ENCODE data around the gene OS9.
"Not testable (repeated sequence)": the region's sequence is repeated elsewhere in the genome, so short reads cannot be mapped to it uniquely, and the experiment has no call there.

OS9 gene, protein sequence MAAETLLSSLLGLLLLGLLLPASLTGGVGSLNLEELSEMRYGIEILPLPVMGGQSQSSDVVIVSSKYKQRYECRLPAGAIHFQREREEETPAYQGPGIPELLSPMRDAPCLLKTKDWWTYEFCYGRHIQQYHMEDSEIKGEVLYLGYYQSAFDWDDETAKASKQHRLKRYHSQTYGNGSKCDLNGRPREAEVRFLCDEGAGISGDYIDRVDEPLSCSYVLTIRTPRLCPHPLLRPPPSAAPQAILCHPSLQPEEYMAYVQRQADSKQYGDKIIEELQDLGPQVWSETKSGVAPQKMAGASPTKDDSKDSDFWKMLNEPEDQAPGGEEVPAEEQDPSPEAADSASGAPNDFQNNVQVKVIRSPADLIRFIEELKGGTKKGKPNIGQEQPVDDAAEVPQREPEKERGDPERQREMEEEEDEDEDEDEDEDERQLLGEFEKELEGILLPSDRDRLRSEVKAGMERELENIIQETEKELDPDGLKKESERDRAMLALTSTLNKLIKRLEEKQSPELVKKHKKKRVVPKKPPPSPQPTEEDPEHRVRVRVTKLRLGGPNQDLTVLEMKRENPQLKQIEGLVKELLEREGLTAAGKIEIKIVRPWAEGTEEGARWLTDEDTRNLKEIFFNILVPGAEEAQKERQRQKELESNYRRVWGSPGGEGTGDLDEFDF

DNA sequence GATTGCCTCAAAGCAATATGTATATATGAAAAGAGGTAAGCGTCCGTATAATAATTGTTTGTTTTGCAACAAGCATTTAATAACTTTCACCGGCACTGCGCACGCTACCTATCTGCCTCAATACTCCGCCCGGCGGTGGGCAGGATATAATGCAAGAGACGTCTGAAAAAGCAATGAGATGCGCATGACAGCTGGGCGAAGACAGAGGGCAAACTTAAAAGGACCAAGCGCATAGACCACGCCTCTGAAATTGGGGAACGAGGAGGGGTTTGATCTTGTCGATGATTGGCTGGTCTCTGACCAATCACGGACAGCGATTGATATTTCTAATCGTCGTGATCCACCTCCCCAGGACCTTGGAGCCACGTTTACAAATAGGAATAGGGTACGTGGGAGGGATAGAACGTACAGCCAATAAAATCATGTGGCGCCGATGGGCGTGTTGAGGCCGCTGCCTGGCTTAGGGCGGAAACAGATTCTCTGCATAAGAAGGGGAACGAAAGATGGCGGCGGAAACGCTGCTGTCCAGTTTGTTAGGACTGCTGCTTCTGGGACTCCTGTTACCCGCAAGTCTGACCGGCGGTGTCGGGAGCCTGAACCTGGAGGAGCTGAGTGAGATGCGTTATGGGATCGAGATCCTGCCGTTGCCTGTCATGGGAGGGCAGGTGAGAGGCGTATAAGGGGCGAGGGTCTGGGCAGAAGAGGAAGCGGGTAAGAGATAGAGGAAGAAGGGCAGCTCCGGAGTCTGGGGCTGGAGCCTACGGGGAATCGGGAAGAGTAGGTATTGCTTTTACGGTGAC is at the start of gene OS9:
TSS of gene OS9 (plus strand) at position 474 of the 800 bp plus-strand sequence. CDS start at position 504, 30 bp downstream.
- peak; percentile 99 for DNase-seq (ENCODE audit: low read depth)

DNA sequence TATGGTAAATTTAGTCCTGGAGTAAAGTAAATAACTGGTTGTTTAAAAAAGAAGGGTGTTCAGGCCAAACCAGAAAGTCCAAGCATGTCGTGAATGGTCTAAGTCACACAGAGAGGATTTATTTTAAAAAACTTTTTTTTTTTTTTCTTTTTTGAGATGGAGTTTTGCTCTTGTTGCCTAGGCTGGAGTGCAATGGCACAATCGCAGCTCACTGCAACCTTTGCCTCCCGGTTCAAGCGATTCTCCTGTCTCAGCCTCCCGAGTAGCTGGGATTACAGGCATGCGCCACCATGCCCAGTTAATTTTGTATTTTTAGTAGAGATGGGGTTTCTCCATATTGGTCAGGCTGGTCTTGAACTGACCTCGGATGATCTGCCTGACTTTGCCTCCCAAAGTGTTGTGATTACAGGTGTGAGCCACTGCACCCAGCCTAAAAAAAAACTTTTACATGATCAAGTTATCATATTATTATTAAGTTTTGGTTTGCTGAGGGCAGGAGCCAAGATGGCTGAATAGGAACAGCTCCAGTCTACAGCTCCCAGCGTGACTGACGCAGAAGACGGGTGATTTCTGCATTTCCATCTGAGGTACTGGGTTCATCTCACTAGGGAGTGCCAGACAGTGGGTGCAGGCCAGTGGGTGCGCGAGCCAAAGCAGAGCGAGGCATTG is 47.8 kb upstream of the OS9 start:
- DNase-seq (ENCODE audit: low read depth): not testable (repeated sequence)

DNA sequence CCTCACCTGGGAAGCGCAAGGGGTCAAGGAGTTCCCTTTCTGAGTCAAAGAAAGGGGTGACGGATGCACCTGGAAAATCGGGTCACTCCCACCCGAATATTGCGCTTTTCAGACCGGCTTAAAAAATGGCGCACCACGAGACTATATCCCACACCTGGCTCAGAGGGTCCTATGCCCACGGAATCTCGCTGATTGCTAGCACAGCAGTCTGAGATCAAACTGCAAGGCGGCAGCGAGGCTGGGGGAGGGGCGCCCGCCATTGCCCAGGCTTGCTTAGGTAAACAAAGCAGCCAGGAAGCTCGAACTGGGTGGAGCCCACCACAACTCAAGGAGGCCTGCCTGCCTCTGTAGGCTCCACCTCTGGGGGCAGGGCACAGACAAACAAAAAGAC is 47.3 kb upstream of the OS9 start:
- not testable (repeated sequence) for DNase-seq (ENCODE audit: low read depth)

DNA sequence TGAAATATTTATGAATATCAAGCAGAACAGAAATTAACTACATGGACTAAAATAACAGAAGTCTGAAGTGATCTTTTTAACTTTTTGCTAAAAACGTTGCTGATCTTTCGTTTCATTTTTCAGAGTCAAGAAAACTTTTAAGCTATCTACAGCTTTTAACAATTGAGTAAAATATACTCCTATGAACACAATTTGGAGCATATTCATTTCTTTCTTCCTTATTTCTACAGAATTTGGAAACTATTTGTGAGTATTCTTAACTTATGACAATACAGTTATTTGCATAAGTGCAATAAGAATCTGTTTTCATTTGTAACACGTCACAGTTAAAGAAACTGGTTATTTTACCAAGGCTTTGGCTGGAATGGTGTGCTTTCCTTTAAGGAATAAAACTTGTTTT is 39.9 kb upstream of the OS9 start:
- no peak for DNase-seq (ENCODE audit: low read depth)

DNA sequence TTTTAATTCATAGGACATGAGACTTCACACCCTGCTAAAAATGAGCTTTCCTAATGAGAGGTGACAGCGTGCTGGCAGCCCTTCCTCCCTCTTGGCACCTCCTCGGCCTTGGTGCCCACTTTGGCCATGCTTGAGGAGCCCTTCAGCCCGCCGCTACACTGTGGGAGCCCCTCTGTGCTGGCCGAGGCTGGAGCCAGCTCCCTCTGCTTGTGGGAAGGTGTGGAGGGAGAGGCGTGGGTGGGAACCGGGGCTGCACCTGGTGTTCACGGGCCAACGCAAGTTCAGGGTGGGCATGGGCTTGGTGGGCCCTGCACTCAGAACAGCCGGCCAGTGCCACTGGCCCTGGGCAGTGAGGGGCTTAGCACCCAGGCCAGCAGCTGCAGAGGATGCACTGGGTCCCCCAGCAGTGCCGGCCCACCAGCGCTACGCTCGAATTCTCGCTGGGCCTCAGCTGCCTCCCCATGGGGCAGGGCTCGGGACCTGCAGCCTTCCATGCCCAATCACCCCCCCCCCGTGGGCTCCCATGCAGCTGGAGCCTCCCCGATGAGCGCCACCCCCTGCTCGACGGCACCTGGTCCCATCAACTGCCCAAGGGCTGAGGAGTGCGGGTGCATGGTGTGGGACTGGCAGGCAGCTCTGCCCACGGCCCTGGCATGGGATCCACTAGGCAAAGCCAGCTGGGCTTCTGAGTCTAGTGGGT is 38.2 kb upstream of the OS9 start:
- no peak for DNase-seq (ENCODE audit: low read depth)

DNA sequence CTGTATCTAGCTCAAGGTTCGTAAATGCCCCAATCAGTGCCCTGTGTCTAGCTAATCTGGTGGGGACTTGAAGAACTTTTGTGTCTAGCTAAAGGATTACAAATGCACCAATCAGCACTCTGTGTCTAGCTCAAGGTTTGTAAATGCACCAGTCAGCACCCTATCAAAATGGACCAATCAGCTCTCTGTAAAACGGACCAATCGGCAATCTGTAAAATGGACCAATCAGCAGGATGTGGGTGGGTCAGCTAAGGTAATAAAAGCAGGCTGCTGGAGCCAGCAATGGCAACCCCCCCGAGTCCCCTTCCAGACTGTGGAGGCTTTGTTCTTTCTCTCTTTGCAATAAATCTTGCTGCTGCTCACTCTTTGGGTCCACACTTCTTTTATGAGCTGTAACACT is 37.5 kb upstream of the OS9 start:
- DNase-seq (ENCODE audit: low read depth): not testable (repeated sequence)

DNA sequence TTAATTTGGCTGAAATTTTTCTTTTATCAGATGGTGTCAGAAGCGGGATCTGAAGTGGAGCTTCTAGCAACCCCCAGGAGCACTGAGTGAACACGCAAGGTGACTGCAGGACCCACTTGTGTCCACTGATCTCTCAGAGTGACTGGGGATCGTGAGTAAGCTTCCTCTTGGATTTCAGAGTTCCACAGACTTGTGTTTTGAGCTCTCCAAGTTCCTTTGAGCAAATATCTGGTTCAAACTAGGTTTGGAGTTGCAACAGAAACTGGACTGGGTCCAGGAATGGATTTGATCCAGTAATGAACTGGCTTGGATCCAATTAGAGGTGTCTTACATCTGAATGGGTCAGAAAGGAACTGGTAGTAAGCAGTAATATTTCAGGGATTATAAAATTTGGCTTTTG is 36.2 kb upstream of the OS9 start:
- DNase-seq (ENCODE audit: low read depth): peak; percentile 11

DNA sequence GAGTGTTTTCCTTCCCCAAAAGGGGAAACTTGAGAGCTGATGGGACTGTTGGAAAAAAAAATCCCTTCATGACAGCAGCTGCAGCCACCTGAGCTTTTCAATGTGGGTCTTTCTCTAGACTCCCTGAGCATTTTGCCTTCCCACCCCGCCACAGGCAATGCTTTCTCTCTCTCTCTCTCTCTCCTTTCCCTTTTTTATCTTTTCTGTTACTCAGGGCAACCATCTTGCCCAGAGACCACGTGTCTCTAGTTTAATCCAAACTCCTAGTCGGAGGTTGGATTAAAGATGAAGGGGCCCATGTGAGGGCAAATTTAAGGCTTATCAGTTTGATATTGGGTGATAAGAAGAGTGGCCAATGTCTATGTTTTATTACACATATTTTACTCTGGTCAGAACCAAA is 35.0 kb upstream of the OS9 start:
- no peak for DNase-seq (ENCODE audit: low read depth)

DNA sequence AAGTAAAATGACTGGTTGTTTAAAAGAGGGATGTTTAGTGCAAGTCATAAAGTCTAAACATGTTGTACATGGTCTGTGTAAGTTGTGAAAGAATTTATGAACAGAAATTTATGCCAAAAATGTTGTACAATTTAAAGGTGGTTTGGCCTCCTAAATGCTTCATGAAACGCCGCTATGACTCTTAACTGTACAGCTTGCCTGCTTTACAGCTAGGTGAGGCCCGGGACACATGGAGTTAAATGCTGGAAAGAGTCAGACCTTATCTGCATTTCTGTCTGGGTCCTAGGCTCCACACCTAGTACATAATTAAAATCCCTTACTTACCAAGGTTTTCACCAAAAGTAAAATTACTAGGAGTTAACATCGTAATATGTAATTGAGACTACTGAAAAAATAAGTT is 32.6 kb upstream of the OS9 start:
- no peak for DNase-seq (ENCODE audit: low read depth)

DNA sequence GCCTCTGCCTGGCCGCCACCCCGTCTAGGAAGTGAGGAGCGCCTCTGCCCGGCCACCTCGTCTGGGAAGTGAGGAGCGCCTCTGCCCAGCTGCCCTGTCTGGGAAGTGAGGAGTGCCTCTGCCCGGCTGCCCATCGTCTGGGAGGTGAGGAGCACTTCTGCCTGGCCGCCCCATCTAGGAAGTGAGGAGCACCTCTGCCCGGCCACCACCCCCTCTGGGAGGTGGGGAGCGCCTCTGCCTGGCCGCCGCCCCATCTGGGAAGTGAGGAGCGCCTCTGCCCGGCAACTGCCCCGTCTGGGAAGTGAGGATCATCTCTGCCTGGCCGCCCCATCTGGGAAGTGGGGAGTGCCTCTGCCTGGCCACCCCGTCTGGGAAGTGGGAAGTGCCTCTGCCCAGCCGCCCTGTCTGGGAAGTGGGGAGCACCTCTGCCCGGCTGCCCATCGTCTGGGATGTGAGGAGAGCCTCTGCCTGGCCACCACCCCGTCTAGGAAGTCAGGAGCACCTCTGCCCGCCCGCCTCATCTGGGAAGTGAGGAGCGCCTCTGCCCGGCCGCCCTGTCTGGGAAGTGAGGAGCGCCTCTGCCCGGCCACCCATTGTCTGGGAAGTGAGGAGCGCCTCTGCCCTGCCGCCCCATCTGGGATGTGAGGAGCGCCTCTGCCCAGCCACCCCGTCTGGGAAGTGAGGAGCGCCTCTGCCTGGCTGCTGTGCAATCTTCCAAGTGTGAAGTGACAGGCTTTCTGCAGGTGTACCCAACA is 28.7 kb upstream of the OS9 start:
- not testable (repeated sequence) for DNase-seq (ENCODE audit: low read depth)

DNA sequence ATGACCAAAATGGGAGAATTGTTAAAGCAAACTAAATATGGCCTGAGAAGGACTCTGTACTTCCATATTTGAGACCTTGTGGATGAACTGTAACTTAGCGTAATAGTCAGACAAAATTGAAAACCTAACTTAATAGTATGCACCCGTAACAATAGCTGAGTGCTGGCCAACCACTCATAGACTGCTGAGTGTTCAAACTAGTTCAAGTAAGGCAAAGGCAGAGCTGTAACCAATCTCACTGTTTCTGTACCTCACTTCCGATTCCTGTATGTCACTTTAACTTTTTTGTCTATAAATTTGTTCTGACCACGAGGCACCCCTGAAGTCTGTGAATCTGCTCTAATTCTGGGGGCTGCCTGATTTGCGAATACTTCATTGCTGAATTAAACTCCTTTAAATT is 27.0 kb upstream of the OS9 start:
- DNase-seq (ENCODE audit: low read depth): no peak

DNA sequence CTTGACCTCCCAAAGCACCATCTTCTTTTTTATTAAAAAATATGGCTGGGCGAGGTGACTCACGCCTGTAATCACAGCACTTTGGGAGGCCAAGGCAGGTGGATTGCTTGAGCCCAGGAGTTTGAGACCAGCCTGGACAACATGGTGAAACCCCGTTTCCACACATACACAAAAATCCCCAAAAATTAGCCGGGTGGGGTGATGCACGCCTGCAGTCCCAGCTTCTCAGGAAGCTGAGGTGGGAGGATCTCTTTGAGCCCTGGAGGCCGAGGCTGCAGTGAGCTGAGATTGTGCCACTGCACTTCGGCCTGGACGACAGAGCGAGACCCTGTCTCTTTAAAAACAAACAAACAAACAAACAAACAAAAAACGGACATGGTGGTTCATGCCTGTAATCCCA is 24.2 kb upstream of the OS9 start:
- DNase-seq (ENCODE audit: low read depth): not testable (repeated sequence)

DNA sequence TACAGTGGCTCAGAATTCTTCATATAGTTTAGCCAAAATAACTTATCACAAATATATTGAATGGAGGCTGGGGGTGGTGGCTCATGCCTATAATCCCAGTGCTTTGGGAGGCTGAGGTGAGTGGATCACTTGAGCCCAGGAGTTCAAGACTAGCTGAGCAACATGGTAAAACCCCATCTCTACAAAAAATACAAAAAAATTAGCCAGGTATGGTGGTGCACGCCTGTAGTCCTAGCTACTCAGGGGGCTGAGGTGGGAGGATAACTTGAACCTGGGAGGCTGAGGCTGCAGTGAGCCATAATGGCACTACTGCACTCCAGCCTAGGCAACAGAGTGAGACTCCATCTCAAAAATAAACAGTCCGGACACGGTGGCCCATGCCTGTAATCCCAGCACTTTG is 22.1 kb upstream of the OS9 start:
- DNase-seq (ENCODE audit: low read depth): not testable (repeated sequence)

DNA sequence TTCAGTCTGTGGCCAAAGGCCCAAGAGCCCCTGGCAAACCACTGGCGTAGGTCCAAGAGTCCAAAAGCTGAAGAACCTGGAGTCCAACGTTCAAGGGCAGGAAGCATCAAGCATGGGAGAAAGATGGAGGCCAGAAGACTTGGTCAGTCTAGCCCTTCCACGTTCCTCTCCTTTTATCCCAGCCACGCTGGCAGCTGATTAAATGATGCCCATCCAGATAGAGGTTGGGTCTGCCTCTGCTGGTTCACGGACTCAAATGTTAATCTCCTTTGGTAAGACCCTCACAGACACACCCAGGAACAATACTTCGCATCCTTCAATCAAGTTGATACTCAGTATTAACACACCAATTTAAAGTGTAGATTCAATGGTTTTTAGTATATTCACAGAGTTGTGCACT is 21.1 kb upstream of the OS9 start:
- no peak for DNase-seq (ENCODE audit: low read depth)

DNA sequence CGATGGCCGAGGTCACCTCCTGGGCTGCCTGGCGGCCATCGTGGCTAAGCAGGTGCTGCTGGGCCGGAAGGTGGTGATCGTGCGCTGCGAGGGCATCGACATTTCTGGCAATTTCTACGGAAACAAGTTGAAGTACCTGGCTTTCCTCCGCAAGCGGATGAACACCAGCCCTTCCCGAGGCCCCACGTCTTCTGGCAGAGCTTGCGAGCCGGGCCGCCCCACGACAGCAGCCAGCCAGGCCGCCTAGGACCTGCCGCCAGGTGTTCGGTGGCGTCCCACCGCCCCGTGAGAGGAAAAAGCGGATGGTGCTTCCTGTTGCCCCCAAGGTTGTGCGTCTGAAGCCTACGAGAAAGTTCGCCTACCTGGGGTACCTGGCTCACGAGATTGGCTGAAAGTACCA is 19.2 kb upstream of the OS9 start:
- no peak for DNase-seq (ENCODE audit: low read depth)

DNA sequence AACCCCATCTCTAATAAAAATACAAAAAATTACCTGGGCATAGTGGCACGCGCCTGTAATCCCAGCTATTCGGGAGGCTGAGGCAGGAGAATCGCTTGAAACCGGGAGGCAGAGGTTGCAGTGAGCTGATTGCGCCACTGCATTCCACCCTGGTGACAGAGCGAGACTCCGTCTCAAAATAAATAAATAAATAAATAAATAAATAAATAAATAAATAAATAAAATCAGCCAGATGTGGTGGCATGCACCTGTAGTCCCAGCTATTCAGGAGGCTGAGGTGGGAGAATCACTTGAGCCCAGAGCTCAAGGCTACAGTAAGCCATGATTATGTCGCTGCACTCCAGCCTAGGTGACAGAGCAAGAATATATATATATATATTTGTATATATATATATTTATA is 16.0 kb upstream of the OS9 start:
- not testable (repeated sequence) for DNase-seq (ENCODE audit: low read depth)

DNA sequence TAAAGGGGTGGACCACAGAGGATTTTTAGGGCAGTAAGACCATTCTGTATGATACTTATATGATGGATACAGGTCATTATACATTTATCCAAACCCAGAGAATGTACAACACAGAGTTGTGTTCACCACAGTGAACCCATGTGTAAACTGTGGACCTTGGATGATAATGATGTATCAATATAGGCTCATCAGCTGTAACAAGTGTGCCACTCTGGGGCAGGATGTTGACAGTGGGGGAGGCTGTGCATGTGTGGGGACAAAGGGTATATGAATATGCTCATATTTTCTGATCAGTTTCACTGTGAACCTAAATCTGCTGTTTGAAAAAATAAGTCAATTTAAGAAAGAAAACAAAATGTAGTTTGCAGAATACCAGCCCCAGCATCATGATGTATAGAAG is 14.2 kb upstream of the OS9 start:
- DNase-seq (ENCODE audit: low read depth): no peak

DNA sequence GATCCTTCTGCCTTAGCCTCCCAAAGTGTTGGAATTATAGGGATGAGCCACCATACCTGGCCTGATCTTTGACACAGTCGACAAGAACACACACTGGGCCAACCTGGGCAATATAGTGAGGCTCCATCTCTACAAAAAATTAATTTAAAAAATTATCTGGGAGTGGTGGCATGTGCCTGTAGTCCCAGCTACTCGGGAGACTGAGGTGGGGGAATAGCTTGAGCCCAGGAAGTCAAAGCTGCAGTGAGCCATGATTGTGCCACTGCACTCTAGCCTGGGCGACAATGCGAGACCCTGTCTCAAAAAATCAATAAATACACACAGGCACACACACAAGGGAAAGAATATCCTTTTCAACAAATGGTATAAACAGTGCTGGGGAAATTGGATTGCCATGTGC is 6.1 kb upstream of the OS9 start:
- DNase-seq (ENCODE audit: low read depth): no peak

DNA sequence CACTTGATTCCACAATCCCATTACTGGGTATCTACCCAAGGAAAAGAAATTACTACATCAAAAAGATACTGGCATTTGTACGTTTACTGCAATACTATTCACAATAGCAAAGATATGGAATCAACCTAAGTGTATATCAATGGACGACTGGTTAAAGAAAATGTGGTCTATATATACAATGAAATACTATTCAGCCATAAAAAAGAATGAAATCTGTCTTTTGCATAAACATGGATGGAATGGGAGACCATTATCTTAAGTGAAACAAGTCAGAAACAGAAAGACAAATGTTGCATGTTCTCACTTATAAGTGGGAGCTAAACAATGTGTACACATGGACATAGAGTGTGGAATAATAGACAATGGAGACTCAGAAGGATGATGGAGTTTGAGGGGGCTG is 5.0 kb upstream of the OS9 start:
- no peak for DNase-seq (ENCODE audit: low read depth)

DNA sequence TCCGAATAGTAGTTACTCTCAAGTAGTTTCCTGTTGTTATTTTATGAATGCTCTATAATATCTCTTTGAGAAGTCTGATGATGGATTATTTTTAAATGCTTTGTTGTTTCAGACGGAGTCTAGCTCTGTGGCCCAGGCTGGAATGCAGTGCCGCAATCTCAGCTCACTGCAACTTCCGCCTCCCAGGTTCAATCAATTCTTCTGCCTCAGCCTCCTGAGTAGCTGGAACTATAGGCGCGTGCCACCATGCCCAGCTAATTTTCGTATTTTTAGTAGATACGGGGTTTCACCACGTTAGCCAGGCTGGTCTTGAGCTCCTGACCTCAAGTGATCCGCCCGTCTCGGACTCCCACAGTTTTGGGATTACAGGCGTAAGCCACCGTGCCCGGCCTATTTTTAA is 1.4 kb upstream of the OS9 start:
- no peak for DNase-seq (ENCODE audit: low read depth)

DNA sequence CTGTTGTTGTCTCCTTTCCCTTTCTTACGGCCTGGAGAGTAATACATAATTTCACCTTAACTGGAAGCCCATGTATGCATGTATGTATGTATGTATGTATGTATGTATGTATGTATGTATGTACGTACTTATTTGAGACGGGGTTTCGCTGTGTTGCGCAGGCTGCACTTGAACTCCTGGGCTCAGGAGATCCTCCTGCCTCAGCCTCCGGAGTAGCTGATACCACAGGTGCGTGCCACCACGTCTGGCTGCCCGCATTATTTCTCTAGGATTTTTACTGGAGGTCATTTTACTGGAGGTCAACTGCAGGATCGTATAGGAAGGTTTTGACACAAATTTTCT is 644 bp upstream of the OS9 start:
- DNase-seq (ENCODE audit: low read depth): no peak

Measured in GM04503 (cell line).